Renal pelvis (tissue), 4 donors: ENCODE data around the gene TMEM176A. TPM values are rescaled to one million over a fixed set of nuclear protein-coding genes. Genes with fewer than 3 reads are reported as not detected.

Experiments
- DNase-seq: peaks from one replicate; pipeline ENCODE4 v3.0.0-alpha.2; 2013
- polyA plus RNA-seq, 3 donors: library from polyadenylated mRNA; unstranded; fragments of 120-200 nt; gene quantifications; one replicate each; pipeline ENCODE4 v1.2.1, GENCODE V29; 2013; ENCODE audit not compliant: insufficient read length in 3 of 3

Gene TMEM176A
- polyA plus RNA-seq, 3 donors, result 87.4 to 109 (median 96.2) TPM

DNA sequence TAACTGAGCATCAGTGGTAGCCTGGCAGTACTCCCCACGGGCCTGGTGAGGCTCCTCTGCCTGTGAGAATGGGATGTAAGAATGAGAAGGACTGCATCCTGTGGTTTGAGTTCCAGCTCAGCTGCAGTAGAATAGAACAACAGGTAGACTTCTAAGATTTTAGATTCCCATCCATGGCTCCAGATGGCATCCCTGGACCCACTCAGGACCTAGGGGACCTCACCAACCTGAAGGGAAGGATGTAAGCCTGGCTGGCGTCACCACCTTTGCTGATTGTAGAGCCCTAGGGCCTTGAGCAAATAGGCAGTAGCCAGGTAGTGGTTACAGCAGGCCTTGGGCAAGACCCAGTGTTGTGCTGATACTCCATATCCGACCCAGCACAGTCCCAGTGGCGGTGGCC, 42.1 kb downstream of the TMEM176A start:
- DNase-seq, result no peak

DNA sequence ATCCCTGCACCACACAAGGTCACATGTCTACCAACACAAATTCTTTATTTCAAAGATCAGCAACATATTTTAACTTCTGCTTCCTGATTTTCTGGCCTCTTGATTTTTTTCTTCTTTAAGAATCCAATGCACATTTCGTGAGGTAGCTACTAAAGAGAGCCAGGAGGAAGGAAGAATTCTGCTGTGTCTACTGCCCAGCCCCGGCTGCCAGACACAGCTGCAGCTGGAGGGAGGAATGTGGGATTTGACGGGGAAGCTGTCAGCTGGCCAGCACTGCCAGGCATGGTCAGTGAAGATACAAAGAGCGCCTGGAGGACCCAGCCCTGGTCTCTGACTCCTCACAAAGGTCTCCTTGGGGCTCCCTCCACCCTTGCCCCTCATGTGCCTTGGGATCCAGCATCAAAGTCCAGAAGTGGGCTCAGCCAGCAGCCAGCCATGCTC, 44.9 kb downstream of the TMEM176A start:
- no peak for DNase-seq

DNA sequence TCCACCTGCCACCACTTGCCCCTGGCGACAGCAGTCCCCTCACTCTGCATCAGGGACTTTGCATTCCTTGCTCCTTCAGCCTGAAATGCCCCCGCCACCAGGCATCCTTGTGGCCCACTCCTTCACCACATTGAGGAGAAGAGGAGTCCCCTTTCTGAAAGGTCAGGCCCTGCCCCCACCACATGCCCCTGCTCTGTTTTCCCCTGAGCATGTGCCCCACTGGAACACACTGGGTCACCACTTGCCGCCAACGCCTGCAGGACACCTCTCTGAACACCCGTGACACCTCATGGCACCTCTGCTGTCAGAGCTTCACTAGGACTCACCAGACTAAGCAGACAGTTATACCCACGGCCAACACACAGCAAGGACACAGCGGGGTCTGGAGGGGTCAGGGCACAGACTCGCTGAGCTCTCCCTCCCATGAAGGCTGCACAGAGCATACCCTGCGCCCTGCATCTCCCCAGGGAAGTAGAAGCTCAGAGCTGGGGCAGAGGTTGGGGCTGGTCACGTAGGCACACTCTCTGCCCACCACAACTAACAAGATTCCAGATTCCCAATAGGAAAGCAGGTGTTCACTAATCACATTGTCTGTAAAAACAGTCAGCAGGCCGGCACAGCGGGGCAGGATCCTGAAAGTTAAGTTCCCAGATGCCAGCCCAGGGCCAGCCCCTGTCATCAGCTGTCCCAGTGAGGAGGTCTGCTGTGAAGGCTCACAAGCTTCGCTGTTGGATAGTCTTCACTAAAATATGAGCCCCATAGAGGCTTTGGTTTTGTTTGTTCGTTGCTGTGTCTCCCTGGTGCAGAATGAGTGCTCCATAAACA, 45.9 kb downstream of the TMEM176A start:
- DNase-seq, result no peak

DNA sequence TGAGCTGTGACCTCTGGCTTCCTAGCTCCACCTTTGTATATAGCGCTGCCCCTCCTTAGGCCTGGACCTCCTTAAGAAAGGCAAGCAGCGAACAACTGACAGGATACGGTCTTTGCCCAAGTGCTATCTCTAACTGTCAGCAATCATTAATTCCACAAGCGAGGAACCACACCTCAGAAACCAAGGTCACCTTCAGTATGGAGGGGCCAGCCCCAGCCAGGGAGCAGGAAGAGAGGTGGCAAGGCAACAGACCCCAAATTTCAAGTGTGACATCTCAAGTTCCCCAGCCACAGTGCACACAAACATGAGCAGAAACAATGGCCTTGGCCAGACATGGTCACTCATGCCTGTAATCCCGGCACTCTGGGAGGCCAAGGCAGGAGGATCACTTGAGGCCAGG, 47.0 kb downstream of the TMEM176A start:
- no peak for DNase-seq

DNA sequence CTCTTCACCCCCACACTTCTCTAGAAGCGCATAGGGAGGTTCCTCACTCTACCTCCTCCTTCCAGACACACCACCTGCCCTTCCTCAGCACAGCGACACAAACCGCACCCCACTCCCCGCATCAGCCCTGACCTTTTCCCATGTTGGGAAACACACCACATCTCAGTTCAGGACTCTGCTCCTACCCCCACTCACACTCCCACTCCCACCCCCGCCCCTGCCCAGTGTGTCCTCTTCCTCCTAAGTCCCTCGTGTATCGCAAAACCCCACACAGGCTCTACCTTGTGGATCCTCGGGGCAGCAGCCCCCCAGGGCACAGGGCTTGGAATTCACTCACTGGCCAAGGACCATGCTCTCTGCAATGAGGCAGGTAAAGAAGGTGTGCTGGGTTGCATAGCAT, 47.5 kb downstream of the TMEM176A start:
- no peak for DNase-seq

DNA sequence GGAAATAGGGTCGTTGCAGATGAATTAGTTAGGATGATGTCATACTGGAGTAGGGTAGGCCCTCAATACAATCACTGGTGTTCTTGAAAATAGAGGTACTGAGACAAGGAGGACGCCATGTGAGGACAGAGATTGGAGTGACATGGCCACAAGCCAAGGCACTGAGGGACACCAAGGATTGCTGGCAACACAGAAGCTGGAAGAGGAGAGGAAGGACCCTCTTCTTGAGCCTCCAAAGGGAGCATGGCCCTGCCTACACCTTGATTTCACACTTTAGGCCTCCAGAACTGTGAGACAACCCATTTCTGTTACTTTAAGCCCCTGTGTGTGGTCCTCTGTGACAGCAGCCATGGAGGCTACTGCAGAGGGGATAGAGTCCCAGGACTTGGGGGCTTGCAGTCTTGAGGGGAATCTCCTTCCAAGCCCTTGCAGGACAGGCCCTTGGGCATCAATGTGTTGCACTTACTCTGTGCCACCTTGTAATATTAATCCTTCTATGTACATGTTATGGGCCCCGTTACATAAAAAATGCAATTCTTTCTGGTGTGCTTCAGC, 48.1 kb downstream of the TMEM176A start:
- no peak for DNase-seq

DNA sequence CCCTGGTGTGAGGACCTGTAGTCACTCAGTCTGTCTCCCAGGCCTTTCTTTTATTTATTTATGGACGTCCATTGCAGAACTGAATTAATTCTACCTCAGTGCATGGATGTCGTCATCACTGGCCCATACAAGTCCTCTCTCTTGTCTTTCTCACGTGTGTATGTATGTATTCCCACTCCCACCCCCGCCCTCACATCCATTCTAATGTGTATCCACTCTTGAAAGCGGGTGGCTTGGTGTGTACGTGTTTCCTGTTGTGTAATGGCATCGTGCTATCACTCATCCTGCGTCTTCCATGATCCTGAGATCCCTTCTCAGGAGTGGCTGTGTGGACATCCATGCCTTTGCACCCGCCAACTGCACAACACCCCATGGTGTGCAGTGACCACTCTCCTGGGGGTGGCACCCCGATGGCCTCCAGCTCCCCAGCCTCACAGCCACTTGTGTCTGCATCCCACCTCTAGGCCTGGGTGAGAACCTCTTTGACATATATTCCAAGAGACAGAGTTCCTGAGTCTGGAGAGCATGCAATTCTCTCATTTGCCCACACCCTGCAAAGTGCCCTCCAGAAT, 48.7 kb downstream of the TMEM176A start:
- DNase-seq, result no peak

DNA sequence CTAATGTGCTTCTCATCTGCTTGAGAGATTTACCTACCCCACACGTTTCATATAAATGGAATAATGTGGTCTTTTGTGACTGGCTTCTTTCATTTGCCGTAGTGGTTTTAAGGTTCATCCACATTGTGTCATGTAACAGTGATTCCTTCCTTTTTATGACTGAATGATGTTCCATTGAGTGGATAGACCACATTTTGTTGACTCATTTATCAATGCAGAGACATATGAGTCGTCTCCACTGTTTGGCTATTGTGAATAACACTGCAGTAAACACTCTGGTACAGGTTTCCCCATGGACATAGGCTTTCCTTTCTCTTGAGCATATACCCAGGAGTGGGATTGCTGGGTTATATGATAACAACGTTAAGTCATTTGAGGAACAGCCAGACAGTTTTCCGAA, 49.7 kb downstream of the TMEM176A start:
- DNase-seq, result no peak

DNA sequence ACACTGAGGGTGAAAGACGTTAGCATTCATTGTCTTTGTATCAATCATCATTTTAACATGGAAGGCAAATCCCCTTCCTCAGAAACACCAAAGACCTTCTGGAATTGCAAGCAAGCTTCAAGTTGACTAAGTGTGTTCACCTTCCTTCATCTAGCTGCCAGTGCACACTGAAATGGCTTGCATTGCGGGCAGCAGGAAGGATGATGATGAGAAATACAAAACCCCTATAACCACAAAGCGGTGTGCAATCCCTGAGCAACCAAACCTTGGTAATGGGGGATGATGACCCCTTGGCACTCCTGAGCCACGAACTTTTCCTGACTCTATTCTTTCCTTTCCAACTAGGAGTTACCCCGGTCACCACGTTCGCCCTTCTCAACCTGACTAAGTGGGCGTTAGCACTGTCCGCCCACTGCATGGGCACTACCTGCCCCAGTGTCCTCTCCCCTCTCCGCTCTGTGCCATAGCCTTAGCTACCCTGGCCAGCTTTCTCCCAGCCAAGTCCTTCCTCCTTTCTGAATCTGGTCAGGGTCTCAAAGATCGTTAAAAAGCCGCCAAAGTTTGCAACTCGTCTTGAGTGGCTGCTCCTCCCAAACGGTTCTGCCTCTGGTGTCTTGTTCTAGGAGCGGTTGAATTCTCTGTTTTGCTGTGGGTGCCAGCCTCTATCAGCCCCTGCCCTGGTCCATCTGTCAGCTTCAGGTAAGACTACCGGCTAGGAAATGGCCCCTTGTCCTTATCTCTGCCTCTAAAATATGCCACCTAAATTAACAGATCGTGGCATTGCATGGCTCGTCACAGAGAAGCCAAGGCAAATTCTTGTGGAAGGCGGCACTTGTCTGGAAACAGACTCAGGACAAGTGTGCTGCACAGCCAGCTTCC, 51.2 kb downstream of the TMEM176A start:
- DNase-seq, result no peak

DNA sequence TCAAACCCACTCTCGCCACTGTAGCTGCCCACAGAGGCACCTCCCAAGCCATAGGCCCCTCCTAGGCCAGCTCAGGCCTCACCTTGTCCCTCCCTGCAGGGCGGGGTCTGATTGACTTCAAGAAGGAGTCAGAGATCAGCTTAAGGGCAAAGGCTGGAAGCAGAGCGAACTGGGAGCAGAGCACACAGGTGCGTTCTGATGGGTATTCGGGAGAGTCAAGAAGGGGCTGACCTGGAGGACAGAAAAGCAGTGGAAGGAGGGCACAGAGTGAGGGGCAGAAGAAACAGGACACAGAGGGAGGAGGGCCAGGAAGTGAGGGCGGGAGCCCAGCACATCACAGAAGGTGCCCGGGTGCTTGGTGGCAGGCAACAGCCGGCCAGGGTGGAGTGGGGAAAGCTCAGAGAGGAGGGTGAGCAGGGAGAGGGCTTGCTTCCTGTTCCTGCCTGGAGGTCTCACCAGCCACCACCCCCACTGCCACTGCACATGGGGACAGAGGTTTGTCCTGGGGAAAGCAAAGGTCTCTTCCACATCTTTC, 51.9 kb downstream of the TMEM176A start, which contains the start of gene AOC1:
Gene AOC1, plus strand, starts transcription at position 147 of the 535 bp plus-strand sequence. CDS start 3,954 bp downstream, outside the sequence.
- DNase-seq, result no peak

DNA sequence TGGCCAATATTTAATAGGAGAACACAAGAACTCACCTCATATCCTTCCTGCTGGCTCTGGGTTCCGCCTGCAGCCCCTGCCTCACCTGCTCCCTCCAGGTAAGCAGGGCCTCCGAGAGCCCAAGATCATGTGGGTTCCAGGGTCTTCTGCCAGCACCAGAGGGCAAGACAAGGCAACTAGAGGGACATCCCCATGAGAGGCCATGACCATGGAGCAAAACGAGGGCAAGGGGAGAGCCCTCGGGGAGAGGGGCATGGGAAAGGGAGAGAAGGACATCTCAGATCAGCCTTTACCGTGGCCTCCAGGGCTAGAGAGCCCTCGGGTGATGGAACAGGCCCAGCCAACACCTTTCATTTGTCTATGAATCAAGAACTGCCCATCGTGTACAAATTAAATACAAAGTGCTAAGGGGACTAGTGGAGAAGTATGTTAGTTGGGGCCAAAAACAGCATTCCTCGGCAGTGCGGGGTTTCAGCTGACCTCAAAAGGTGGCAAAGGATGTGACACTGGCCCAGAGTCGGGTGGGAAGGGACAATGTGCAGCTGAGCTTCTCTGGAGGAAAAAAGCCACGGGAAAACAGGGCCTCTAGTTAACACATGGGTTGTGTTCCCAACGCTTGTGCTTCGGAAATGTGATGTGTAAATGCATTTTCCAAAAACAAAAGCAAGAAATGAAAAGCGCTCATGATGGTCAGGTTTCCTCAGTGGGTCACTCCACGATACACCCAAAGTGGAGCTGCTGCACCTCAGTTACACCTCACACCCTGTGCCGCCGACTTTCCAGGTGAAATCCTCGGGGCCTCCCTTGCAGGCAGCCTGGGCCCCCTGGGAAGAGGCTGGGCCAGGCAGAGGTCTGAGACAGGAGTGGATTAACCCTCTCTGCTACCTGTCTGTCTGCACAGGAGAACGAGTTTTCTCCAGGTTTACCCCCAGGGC, 53.8 kb downstream of the TMEM176A start:
- no peak for DNase-seq

Other genes with a start within 250 kb of the TMEM176A start
- 10 to 100 TPM; 20.4 to 24.8 (median 22.3) TPM for gene GIMAP4, start 233.4 kb upstream of the TMEM176A start, polyA plus RNA-seq
- gene GIMAP6, start 168.4 kb upstream of the TMEM176A start, polyA plus RNA-seq, result 10 to 100 TPM; 14.0 to 16.3 (median 14.3) TPM
- 1 to 10 TPM; 5.7 to 7.2 (median 7.0) TPM for gene GIMAP2, start 115.1 kb upstream of the TMEM176A start, polyA plus RNA-seq
- 1 to 10 TPM; 2.3 to 2.5 (median 2.4) TPM for gene GIMAP1, start 84.2 kb upstream of the TMEM176A start, polyA plus RNA-seq
- 1 to 10 TPM; 4.3 to 7.3 (median 6.1) TPM for gene GIMAP5, start 63.4 kb upstream of the TMEM176A start, polyA plus RNA-seq
- gene TMEM176B, start 405 bp upstream of the TMEM176A start, polyA plus RNA-seq, result 100 to 1,000 TPM in 1 of 3 donors, 10 to 100 TPM in 2; 90.2 to 112 (median 92.4) TPM
- 10 to 100 TPM; 63.0 to 89.9 (median 82.6) TPM for gene AOC1, start 51.7 kb downstream of the TMEM176A start, polyA plus RNA-seq
- 10 to 100 TPM; 16.9 to 22.5 (median 21.0) TPM for gene KCNH2, start 177.6 kb downstream of the TMEM176A start, polyA plus RNA-seq
- 10 to 100 TPM; 11.0 to 14.2 (median 12.3) TPM for gene NOS3, start 190.2 kb downstream of the TMEM176A start, polyA plus RNA-seq
- 1 to 10 TPM; 1.5 to 3.1 (median 2.6) TPM for gene ATG9B, start 223.7 kb downstream of the TMEM176A start, polyA plus RNA-seq
- 10 to 100 TPM; 21.8 to 37.3 (median 29.9) TPM for gene ABCB8, start 227.7 kb downstream of the TMEM176A start, polyA plus RNA-seq
- gene ASIC3, start 247.8 kb downstream of the TMEM176A start, polyA plus RNA-seq, result 1 to 10 TPM; 2.1 to 3.2 (median 2.4) TPM